H9 (cell line): ENCODE data around the gene SLC2A8. TPM values are rescaled to one million over a fixed set of nuclear protein-coding genes. Genes with fewer than 3 reads are reported as not detected.

Experiments
- DNase-seq: peaks from one replicate; pipeline ENCODE4 v3.0.0-alpha.2; 2017
- H2AFZ ChIP-seq: one replicate; pipeline ENCODE4 v1.6.1; 2013; ENCODE audit warnings: mild to moderate bottlenecking, low read length, control low read depth, moderate library complexity
- H2AK5ac ChIP-seq: 2 replicates; pipeline ENCODE4 v1.6.1; 2013; ENCODE audit warnings: low read length, control low read depth, mixed read lengths; ENCODE audit not compliant: insufficient read length
- H2BK120ac ChIP-seq: one replicate; pipeline ENCODE4 v1.6.1; 2013; ENCODE audit warnings: low read depth, mild to moderate bottlenecking, low read length, control low read depth, inconsistent platforms; ENCODE audit not compliant: poor library complexity, severe bottlenecking
- H2BK12ac ChIP-seq: 2 replicates; pipeline ENCODE4 v1.6.1; 2013; ENCODE audit warnings: low read length, control low read depth, mixed read lengths, low read depth; ENCODE audit not compliant: insufficient read length
- H2BK15ac ChIP-seq: 2 replicates; pipeline ENCODE4 v1.6.1; 2013; ENCODE audit warnings: low read depth, low read length, control low read depth
- H2BK20ac ChIP-seq: one replicate; pipeline ENCODE4 v1.6.1; 2013; ENCODE audit warnings: low read depth, mild to moderate bottlenecking, low read length, control low read depth, inconsistent platforms; ENCODE audit not compliant: poor library complexity, severe bottlenecking
- H2BK5ac ChIP-seq: 2 replicates; pipeline ENCODE4 v1.6.1; 2013; ENCODE audit warnings: low read length, control low read depth, mixed read lengths; ENCODE audit not compliant: insufficient read length
- H3K14ac ChIP-seq: 2 replicates; pipeline ENCODE4 v1.6.1; 2013; ENCODE audit warnings: low read length, control low read depth; ENCODE audit not compliant: insufficient read depth
- H3K18ac ChIP-seq: 2 replicates; pipeline ENCODE4 v1.6.1; 2013; ENCODE audit warnings: low read depth, mild to moderate bottlenecking, mixed read lengths, low read length, control low read depth; ENCODE audit not compliant: insufficient read length
- H3K23ac ChIP-seq: 2 replicates; pipeline ENCODE4 v1.6.1; 2013; ENCODE audit warnings: low read length, control low read depth, mixed read lengths, low read depth; ENCODE audit not compliant: insufficient read length
- H3K23me2 ChIP-seq: 2 replicates; pipeline ENCODE4 v1.6.1; 2013; ENCODE audit warnings: low read depth, mild to moderate bottlenecking, mixed read lengths, low read length, control low read depth; ENCODE audit not compliant: insufficient read length, poor library complexity, severe bottlenecking
- H3K27ac ChIP-seq: 2 replicates; pipeline ENCODE4 v1.5.1; 2013; ENCODE audit warnings: low read length, control low read depth, mixed read lengths, low read depth; ENCODE audit not compliant: insufficient read length
- H3K27me3 ChIP-seq: 2 replicates; pipeline ENCODE4 v1.6.1; 2013; ENCODE audit warnings: low read length, control low read depth, inconsistent platforms; ENCODE audit not compliant: insufficient read depth
- H3K4ac ChIP-seq: 2 replicates; pipeline ENCODE4 v1.6.1; 2013; ENCODE audit warnings: low read depth, mild to moderate bottlenecking, control low read depth, inconsistent platforms, low read length, moderate library complexity
- H3K4me1 ChIP-seq: 2 replicates; pipeline ENCODE4 v1.6.1; 2013; ENCODE audit warnings: low read length, control low read depth, inconsistent platforms; ENCODE audit not compliant: insufficient read depth
- H3K4me2 ChIP-seq: 2 replicates; pipeline ENCODE4 v1.6.1; 2013; ENCODE audit warnings: low read length, control low read depth, mixed read lengths; ENCODE audit not compliant: insufficient read length, insufficient read depth
- H3K56ac ChIP-seq: 2 replicates; pipeline ENCODE4 v1.6.1; 2013; ENCODE audit warnings: low read depth, mild to moderate bottlenecking, mixed read lengths, low read length, control low read depth; ENCODE audit not compliant: insufficient read length
- H3K79me1 ChIP-seq: 2 replicates; pipeline ENCODE4 v1.6.1; 2013; ENCODE audit warnings: low read depth, mild to moderate bottlenecking, moderate library complexity, low read length, control low read depth, inconsistent platforms; ENCODE audit not compliant: insufficient read depth, poor library complexity, severe bottlenecking
- H3K79me2 ChIP-seq: 2 replicates; pipeline ENCODE4 v1.6.1; 2013; ENCODE audit warnings: low read length, control low read depth, inconsistent platforms; ENCODE audit not compliant: insufficient read depth
- H3K9ac ChIP-seq: 2 replicates; pipeline ENCODE4 v1.6.1; 2013; ENCODE audit warnings: low read length, control low read depth, mixed read lengths; ENCODE audit not compliant: insufficient read length; ENCODE audit errors: extremely low read depth
- H3K9me3 ChIP-seq: one replicate; pipeline ENCODE4 v1.6.1; 2013; ENCODE audit warnings: low read depth, low read length, inconsistent platforms; ENCODE audit not compliant: control insufficient read depth
- H3T11ph ChIP-seq: one replicate; pipeline ENCODE4 v1.6.1; 2013; ENCODE audit warnings: mild to moderate bottlenecking, low read length, control low read depth, inconsistent platforms
- H4K20me1 ChIP-seq: one replicate; pipeline ENCODE4 v1.6.1; 2013; ENCODE audit not compliant: control insufficient read depth, insufficient read length, insufficient read depth
- H4K5ac ChIP-seq: 2 replicates; pipeline ENCODE4 v1.6.1; 2013; ENCODE audit warnings: low read depth, mild to moderate bottlenecking, mixed read lengths, low read length, control low read depth; ENCODE audit not compliant: insufficient read length
- H4K8ac ChIP-seq: replicated peaks from 2 replicates; pipeline ENCODE4 v1.6.1; 2013; ENCODE audit warnings: low read length, control low read depth, mixed read lengths, low read depth; ENCODE audit not compliant: insufficient read length
- H4K91ac ChIP-seq: 2 replicates; pipeline ENCODE4 v1.6.1; 2013; ENCODE audit warnings: low read depth, mild to moderate bottlenecking, moderate library complexity, mixed read lengths, low read length, control low read depth; ENCODE audit not compliant: insufficient read length
- H3K27ac Mint-ChIP-seq, 3 experiments: 2 replicates in 2 of 3; 3 replicates in 1 of 3; pipeline ENCODE4 v1.8.0; 2020 to 2021; ENCODE audit warnings: mixed read lengths in 3 of 3, mild to moderate bottlenecking in 1 of 3, moderate library complexity in 1 of 3
- H3K27me3 Mint-ChIP-seq: 2 replicates; pipeline ENCODE4 v1.8.0; 2021; ENCODE audit warnings: low read depth, mild to moderate bottlenecking, moderate library complexity, mixed read lengths
- H3K36me3 Mint-ChIP-seq, 3 experiments: 2 replicates in 2 of 3; 3 replicates in 1 of 3; pipeline ENCODE4 v1.8.0; 2020 to 2021; ENCODE audit warnings: low read depth in 3 of 3, mixed read lengths in 3 of 3; ENCODE audit not compliant: insufficient read depth in 1 of 3
- H3K4me1 Mint-ChIP-seq, 2 experiments: 2 replicates each; pipeline ENCODE4 v1.8.0; 2020; ENCODE audit warnings: mixed read lengths in 2 of 2
- H3K4me3 Mint-ChIP-seq, 2 experiments: 2 replicates in 1 of 2; 3 replicates in 1 of 2; pipeline ENCODE4 v1.8.0; 2020 to 2021; ENCODE audit warnings: mild to moderate bottlenecking in 2 of 2, mixed read lengths in 2 of 2, moderate library complexity in 1 of 2
- H3K9me3 Mint-ChIP-seq, 2 experiments: 2 replicates in 1 of 2; 3 replicates in 1 of 2; pipeline ENCODE4 v1.8.0; 2020; ENCODE audit warnings: mild to moderate bottlenecking in 2 of 2, mixed read lengths in 2 of 2, moderate library complexity in 1 of 2
- CTCF ChIP-seq: fragments of 200-600 bp; sonication (generic); conservative IDR thresholded peaks from 3 replicates; pipeline ENCODE4 v1.8.0; 2021; ENCODE audit warnings: antibody characterized with exemption, mild to moderate bottlenecking
- WGBS: extraction: QIAGEN DNeasy Blood & Tissue Kit; methylation state at CpG from one replicate; pipeline ENCODE4 v1.1.7; 2013; ENCODE audit warnings: missing lambda C conversion rate, low lambda C conversion rate, mixed read lengths; ENCODE audit not compliant: insufficient read length; ENCODE audit errors: extremely low coverage; 5-methylcytosine and 5-hydroxymethylcytosine counted together
- total RNA-seq: library from RNA; stranded (reverse); gene quantifications from 2 replicates; pipeline ENCODE4 v1.2.1, GENCODE V29; 2021

Gene SLC2A8
- total RNA-seq, 1 experiment from 2014 or later, result 38.3 TPM

GRCh38 chr9:127402401-127403090, 5.6 kb downstream of the SLC2A8 start:
- Histone ChIP-seq H3K9ac (no peak overlapping the region), H3K9me3 (no peaks in the 10 kb centered on the region), H2BK15ac (no peak overlapping the region), H4K91ac (no peak overlapping the region), H2AFZ (no peak overlapping the region), H3K4me2 (no peak overlapping the region), H3K79me2 (no peaks in the 10 kb centered on the region), H3K56ac (no peak overlapping the region), H3K23ac (no peak overlapping the region), H3K27me3 (no peaks in the 10 kb centered on the region), H4K8ac (no peak overlapping the region), H2BK120ac (no peak overlapping the region), H3K14ac (no peak overlapping the region), H2BK5ac (no peak overlapping the region), H3K4me1 (no peaks in the 10 kb centered on the region), H3T11ph (no peak overlapping the region), H2BK20ac (no peak overlapping the region), H2BK12ac (no peak overlapping the region), H4K20me1 (no peaks in the 10 kb centered on the region), H3K4ac (no peak overlapping the region), H3K23me2 (peaks cover 5% of the 10 kb centered on the region), H2AK5ac (no peak overlapping the region), H4K5ac (no peak overlapping the region), H3K18ac (no peak overlapping the region), H3K27ac (no peak overlapping the region), H3K79me1 (no peaks in the 10 kb centered on the region)
- no peak for TF ChIP-seq CTCF
- Mint-ChIP-seq H3K4me3 (no peak overlapping the region), H3K9me3 (no peaks in the 10 kb centered on the region), H3K27me3 (no peaks in the 10 kb centered on the region; the same call in 1 of the 2 replicates), H3K4me1 (peaks cover 2 to 6% of the 10 kb centered on the region in 2 experiments; a peak in 3 of 4 replicates), H3K36me3 (peaks cover 9 to 21% (median 19%) of the 10 kb centered on the region in 3 experiments; a peak in 6 of 7 replicates), H3K27ac (peak overlapping the region in 2 of 3 experiments; percentile 18 to 39; a peak in 2 of 7 replicates)
- DNase-seq, result no peak
- no CpG with 5 or more reads among the region's 18 CpGs for WGBS
